ENCODE measurements around the gene CEACAM21.

GRCh38 chr19:41587101-41587837 lies 11.3 kb downstream of the CEACAM21 start:
- TF ChIP-seq CTCF (conservative IDR thresholded peaks at IDR 0.05 in 1 of 2, IDR thresholded peaks at IDR 0.05 in 1 of 2; ENCODE audit: extremely low read depth in 1 of 2, insufficient read depth in 1 of 2, low read depth in 1 of 2, low read length in 2 of 2): no peak
- TF ChIP-seq EZH2 (IDR thresholded peaks at IDR 0.05; ENCODE audit: borderline replicate concordance, low read length): no peak
